GM23338 (cell line): ENCODE results near the gene RAB22A. TPM values are rescaled to one million over a fixed set of nuclear protein-coding genes. Genes with fewer than 3 reads are reported as not detected.

Experiments
- ATAC-seq: fragments of 200-7000 bp; cut with Tn5 transposase; 3 replicates; pipeline ENCODE4 v1.9.1; 2020
- DNase-seq: peaks from one replicate; pipeline ENCODE4 v3.0.0-alpha.2; 2015; ENCODE audit warnings: low spot score
- H2AFZ ChIP-seq: fragments of 200-600 bp; sonication (generic); 2 replicates; pipeline ENCODE4 v1.8.0; 2016; ENCODE audit warnings: antibody characterized with exemption, mild to moderate bottlenecking, moderate library complexity
- H3F3A ChIP-seq: fragments of 200-600 bp; sonication (generic); replicated peaks from 2 replicates; pipeline ENCODE4 v1.8.0; 2017; ENCODE audit warnings: antibody characterized with exemption, mixed run types, low read depth
- H3K27ac ChIP-seq: fragments of 200-600 bp; sonication (generic); 2 replicates; pipeline ENCODE4 v1.6.1; 2016; ENCODE audit warnings: low read depth
- H3K27me3 ChIP-seq: fragments of 200-600 bp; sonication (generic); 2 replicates; pipeline ENCODE4 v1.8.0; 2016; ENCODE audit warnings: mild to moderate bottlenecking, mixed run types, moderate library complexity; ENCODE audit not compliant: insufficient read depth
- H3K36me3 ChIP-seq: fragments of 200-600 bp; sonication (generic); 2 replicates; pipeline ENCODE4 v1.8.0; 2016; ENCODE audit warnings: mild to moderate bottlenecking; ENCODE audit not compliant: insufficient read depth
- H3K4me1 ChIP-seq: fragments of 200-600 bp; sonication (generic); 2 replicates; pipeline ENCODE4 v1.8.0; 2016; ENCODE audit warnings: mild to moderate bottlenecking, moderate library complexity; ENCODE audit not compliant: insufficient read depth
- H3K4me2 ChIP-seq: fragments of 200-600 bp; sonication (generic); 2 replicates; pipeline ENCODE4 v1.7.1; 2017; ENCODE audit warnings: mixed run types
- H3K4me3 ChIP-seq: fragments of 200-600 bp; sonication (generic); 2 replicates; pipeline ENCODE4 v1.6.1; 2016; ENCODE audit warnings: mixed run types
- H3K79me2 ChIP-seq: fragments of 200-600 bp; sonication (generic); replicated peaks from 2 replicates; pipeline ENCODE4 v1.8.0; 2017; ENCODE audit warnings: mild to moderate bottlenecking; ENCODE audit not compliant: insufficient read depth
- H3K9me2 ChIP-seq: fragments of 200-600 bp; sonication (generic); 2 replicates; pipeline ENCODE4 v1.8.0; 2017; ENCODE audit not compliant: insufficient read depth
- H4K20me1 ChIP-seq: fragments of 200-600 bp; sonication (generic); replicated peaks from 2 replicates; pipeline ENCODE4 v1.8.0; 2017; ENCODE audit warnings: mild to moderate bottlenecking; ENCODE audit not compliant: insufficient read depth
- H3K27ac Mint-ChIP-seq: 2 replicates; pipeline ENCODE4 v1.8.0; 2020; ENCODE audit warnings: inconsistent platforms, mild to moderate bottlenecking, moderate library complexity, mixed read lengths
- H3K27me3 Mint-ChIP-seq: 3 replicates; pipeline ENCODE4 v1.8.0; 2022; ENCODE audit warnings: low read depth, mild to moderate bottlenecking, moderate library complexity, mixed read lengths, inconsistent platforms; ENCODE audit not compliant: insufficient read depth, poor library complexity
- H3K36me3 Mint-ChIP-seq: 3 replicates; pipeline ENCODE4 v1.8.0; 2021; ENCODE audit warnings: low read depth, mild to moderate bottlenecking, inconsistent platforms, moderate library complexity, mixed read lengths
- H3K4me1 Mint-ChIP-seq: 3 replicates; pipeline ENCODE4 v1.8.0; 2020; ENCODE audit warnings: mild to moderate bottlenecking, inconsistent platforms, mixed read lengths
- H3K4me3 Mint-ChIP-seq: 3 replicates; pipeline ENCODE4 v1.8.0; 2021; ENCODE audit warnings: moderate library complexity, mild to moderate bottlenecking, inconsistent platforms, mixed read lengths
- H3K9me3 Mint-ChIP-seq: 3 replicates; pipeline ENCODE4 v1.8.0; 2020; ENCODE audit warnings: moderate library complexity, mild to moderate bottlenecking, inconsistent platforms, mixed read lengths
- CREB1 ChIP-seq: fragments of 250-450 bp; sonication (Bioruptor Pico); IDR thresholded peaks from 2 replicates; pipeline ENCODE4 v1.5.0; 2020; ENCODE audit warnings: low read depth, mild to moderate bottlenecking, moderate library complexity
- EZH2 ChIP-seq: fragments of 200-600 bp; sonication (generic); IDR thresholded peaks from one replicate; pipeline ENCODE4 v1.8.0; 2017; ENCODE audit warnings: antibody characterized with exemption, mild to moderate bottlenecking, low read depth; ENCODE audit not compliant: unreplicated experiment
- EZH2phosphoT487 ChIP-seq: fragments of 200-600 bp; sonication (generic); IDR thresholded peaks from one replicate; pipeline ENCODE4 v1.8.1; 2018; ENCODE audit warnings: antibody characterized with exemption; ENCODE audit not compliant: unreplicated experiment
- JUNB ChIP-seq: IDR thresholded peaks from one replicate; pipeline ENCODE4 v1.6.1; 2016; ENCODE audit warnings: antibody characterized with exemption; ENCODE audit not compliant: unreplicated experiment
- NANOG ChIP-seq: IDR thresholded peaks from 2 replicates; pipeline ENCODE4 v1.6.1; 2016; ENCODE audit warnings: antibody characterized with exemption, borderline replicate concordance
- POLR2AphosphoS5 ChIP-seq: IDR thresholded peaks from 2 replicates; pipeline ENCODE4 v1.6.1; 2016; ENCODE audit warnings: antibody characterized with exemption, low read depth
- REST ChIP-seq: IDR thresholded peaks from one replicate; pipeline ENCODE4 v1.6.1; 2018; ENCODE audit warnings: antibody characterized with exemption; ENCODE audit not compliant: unreplicated experiment
- STAT1 ChIP-seq: IDR thresholded peaks from one replicate; pipeline ENCODE4 v1.6.1; 2016; ENCODE audit warnings: antibody characterized with exemption; ENCODE audit not compliant: unreplicated experiment
- ZNF114 ChIP-seq: fragments of 250-450 bp; sonication (Bioruptor Pico); IDR thresholded peaks from 2 replicates; pipeline ENCODE4 v1.5.0; 2020; ENCODE audit warnings: mild to moderate bottlenecking, moderate library complexity
- ZNF331 ChIP-seq: fragments of 250-450 bp; sonication (Bioruptor Pico); IDR thresholded peaks from 2 replicates; pipeline ENCODE4 v1.5.0; 2020; ENCODE audit warnings: low read depth, mild to moderate bottlenecking, moderate library complexity
- ZNF462 ChIP-seq: fragments of 250-450 bp; sonication (Bioruptor Pico); IDR thresholded peaks from 2 replicates; pipeline ENCODE4 v1.5.0; 2020; ENCODE audit warnings: mild to moderate bottlenecking, moderate library complexity
- polyA plus RNA-seq: library from polyadenylated mRNA; unstranded; fragments of >200 nt; fragmentation: Nextera tagmentation; extraction: Ambion mirVana; gene quantifications from 2 replicates; pipeline ENCODE4 v1.2.1, GENCODE V29; 2016
- total RNA-seq: library from RNA; depleted of rRNA; stranded (reverse); fragments of >200 nt; shearing (Covaris generic); gene quantifications from 2 replicates; pipeline ENCODE4 v1.2.3, GENCODE V29; 2014
- TF ChIP-seq, protein P1 (sequence below): IDR thresholded peaks from 2 replicates; pipeline ENCODE4 v1.6.1; 2016; ENCODE audit warnings: antibody characterized with exemption
- TF ChIP-seq, protein P2 (sequence below), 2 experiments: fragments of 200-600 bp in 1 of 2; sonication (generic) in 1 of 2; conservative IDR thresholded peaks; 2 replicates each; pipeline versions ENCODE4 v1.5.1 to v1.6.1; 2016 to 2017; ENCODE audit warnings: antibody characterized with exemption in 2 of 2, low read depth in 2 of 2, mild to moderate bottlenecking in 2 of 2, moderate library complexity in 1 of 2

Gene RAB22A
- total and polyA plus RNA-seq, 2 experiments from 2014 or later: 3.3 to 6.8 TPM

GRCh38 chr20:58340151-58340550, 30.6 kb downstream of the RAB22A start:
- Mint-ChIP-seq H3K4me1 (peaks cover 22% of the 10 kb centered on the region), H3K4me3 (no peak overlapping the region), H3K27me3 (peaks cover 1% of the 10 kb centered on the region), H3K36me3 (peaks cover 11% of the 10 kb centered on the region), H3K27ac (no peak overlapping the region), H3K9me3 (no peaks in the 10 kb centered on the region)
- TF ChIP-seq POLR2AphosphoS5 (no peak), ZNF462 (CRISPR knock-in tag) (no peak), STAT1 (no peak), REST (no peak), JUNB (no peak), NANOG (no peak), EZH2phosphoT487 (no peak), ZNF331 (CRISPR knock-in tag) (no peak), ZNF114 (CRISPR knock-in tag) (no peak), CREB1 (CRISPR knock-in tag) (no peak), EZH2 (no peak)
- TF ChIP-seq, protein P1, sequence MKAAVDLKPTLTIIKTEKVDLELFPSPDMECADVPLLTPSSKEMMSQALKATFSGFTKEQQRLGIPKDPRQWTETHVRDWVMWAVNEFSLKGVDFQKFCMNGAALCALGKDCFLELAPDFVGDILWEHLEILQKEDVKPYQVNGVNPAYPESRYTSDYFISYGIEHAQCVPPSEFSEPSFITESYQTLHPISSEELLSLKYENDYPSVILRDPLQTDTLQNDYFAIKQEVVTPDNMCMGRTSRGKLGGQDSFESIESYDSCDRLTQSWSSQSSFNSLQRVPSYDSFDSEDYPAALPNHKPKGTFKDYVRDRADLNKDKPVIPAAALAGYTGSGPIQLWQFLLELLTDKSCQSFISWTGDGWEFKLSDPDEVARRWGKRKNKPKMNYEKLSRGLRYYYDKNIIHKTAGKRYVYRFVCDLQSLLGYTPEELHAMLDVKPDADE: no peak
- TF ChIP-seq, protein P2, sequence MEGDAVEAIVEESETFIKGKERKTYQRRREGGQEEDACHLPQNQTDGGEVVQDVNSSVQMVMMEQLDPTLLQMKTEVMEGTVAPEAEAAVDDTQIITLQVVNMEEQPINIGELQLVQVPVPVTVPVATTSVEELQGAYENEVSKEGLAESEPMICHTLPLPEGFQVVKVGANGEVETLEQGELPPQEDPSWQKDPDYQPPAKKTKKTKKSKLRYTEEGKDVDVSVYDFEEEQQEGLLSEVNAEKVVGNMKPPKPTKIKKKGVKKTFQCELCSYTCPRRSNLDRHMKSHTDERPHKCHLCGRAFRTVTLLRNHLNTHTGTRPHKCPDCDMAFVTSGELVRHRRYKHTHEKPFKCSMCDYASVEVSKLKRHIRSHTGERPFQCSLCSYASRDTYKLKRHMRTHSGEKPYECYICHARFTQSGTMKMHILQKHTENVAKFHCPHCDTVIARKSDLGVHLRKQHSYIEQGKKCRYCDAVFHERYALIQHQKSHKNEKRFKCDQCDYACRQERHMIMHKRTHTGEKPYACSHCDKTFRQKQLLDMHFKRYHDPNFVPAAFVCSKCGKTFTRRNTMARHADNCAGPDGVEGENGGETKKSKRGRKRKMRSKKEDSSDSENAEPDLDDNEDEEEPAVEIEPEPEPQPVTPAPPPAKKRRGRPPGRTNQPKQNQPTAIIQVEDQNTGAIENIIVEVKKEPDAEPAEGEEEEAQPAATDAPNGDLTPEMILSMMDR (conservative IDR thresholded peaks at IDR 0.05; ENCODE audit: low read depth in 2 of 2): no peak
- Histone ChIP-seq H3F3A (0 out of 2 replicates have a peak, but pooled peaks cover 3% of the 10 kb centered on the region), H3K4me1 (peaks cover 23% of the 10 kb centered on the region), H3K9me2 (peaks cover 22% of the 10 kb centered on the region), H3K27ac (no peak overlapping the region), H2AFZ (no peak overlapping the region), H4K20me1 (no peaks in the 10 kb centered on the region), H3K4me3 (no peak overlapping the region), H3K27me3 (no peaks in the 10 kb centered on the region), H3K4me2 (no peak overlapping the region), H3K36me3 (no peaks in the 10 kb centered on the region), H3K79me2 (peaks cover 29% of the 10 kb centered on the region)
- DNase-seq (no peak), ATAC-seq (no peak)
